Measurements from ENCODE around the gene AGAP2.

DNA sequence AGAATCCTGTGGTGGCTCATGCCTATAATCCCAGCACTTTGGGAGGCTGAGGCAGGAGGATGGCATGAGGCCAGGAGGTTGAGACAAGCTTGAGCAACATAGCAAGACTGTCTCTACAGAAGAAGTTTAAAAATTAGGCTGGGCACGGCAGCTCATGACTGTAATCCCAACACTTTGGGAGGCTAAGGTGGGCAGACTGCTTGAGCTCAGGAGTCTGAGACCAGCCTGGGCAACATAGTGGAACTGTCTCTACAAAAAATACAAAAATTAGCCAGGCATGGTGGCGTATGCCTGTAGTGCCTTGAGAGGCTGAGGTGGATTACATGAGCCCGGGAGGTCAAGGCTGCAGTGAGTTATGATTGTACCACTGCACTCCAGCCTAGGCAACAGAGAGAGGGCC, 29.3 kb upstream of the AGAP2 start:
- TF ChIP-seq CTCF (IDR thresholded peaks at IDR 0.05) = no peak
- TF ChIP-seq POLR2A (IDR thresholded peaks at IDR 0.05) = no peak
- TF ChIP-seq EP300 (IDR thresholded peaks at IDR 0.05) = no peak

Measured in tibial nerve (tissue), 4 donors.